A549 treated with AZD9567 at 1 μM for 4 hours (cell line): ENCODE measurements around the gene CD8A. TPM values are rescaled to one million over a fixed set of nuclear protein-coding genes. Genes with fewer than 3 reads are reported as not detected.

ENCODE experiments used
- total RNA-seq: library from RNA; stranded (reverse); fragments of 200-300 nt; extraction: Qiagen RNA extraction; gene quantifications from 5 replicates; pipeline ENCODE4 v1.2.3, GENCODE V29; 2022; ENCODE audit not compliant: insufficient read depth

The CD8A gene
- 0.30 to 0.38 TPM (median 0.35 TPM) in 4 of 5 replicates, not detected in the other for total RNA-seq

GRCh38 chr2:86790676-86791572 lies at the start of gene CD8A:
TSS of gene CD8A (minus strand) at chr2:86790913. CDS start at chr2:86790825, 88 bp downstream.

Other genes with a start within 250 kb of the CD8A start
- 117 to 134 TPM (median 123 TPM) in 5 replicates for gene CHMP3, start 227.5 kb downstream of the CD8A start, total RNA-seq
- 47.2 to 56.3 TPM (median 55.3 TPM) in 5 replicates for gene RNF103, start 167.0 kb downstream of the CD8A start, total RNA-seq
- 20.5 to 26.3 TPM (median 23.3 TPM) in 5 replicates for gene RMND5A, start 70.6 kb downstream of the CD8A start, total RNA-seq
- gene CD8B, start 71.0 kb upstream of the CD8A start, total RNA-seq = not detected in 5 replicates
- 0.05 to 0.09 TPM (median 0.09 TPM) in 4 of 5 replicates, not detected in the other for gene RGPD1, start 151.2 kb upstream of the CD8A start, total RNA-seq
- gene PLGLB1, start 230.9 kb upstream of the CD8A start, total RNA-seq = 0.36 to 0.90 TPM (median 0.66 TPM) in 4 of 5 replicates, not detected in the other